Measurements from ENCODE around the gene WNT9A.
"Not testable (repeated sequence)": the region's sequence is repeated elsewhere in the genome, so short reads cannot be mapped to it uniquely, and the experiment has no call there.

- TF ChIP-seq IRF1 (CRISPR knock-in tag; IDR thresholded peaks at IDR 0.05); CTCF (IDR thresholded peaks at IDR 0.05); TEAD4 (CRISPR knock-in tag; IDR thresholded peaks at IDR 0.05): not testable (repeated sequence)
These were observed 26.1 kb upstream of the WNT9A start for GRCh38 chr1:227973724-227974288.
